PC-3 (cell line): ENCODE results near the gene GRB2. TPM values are rescaled to one million over a fixed set of nuclear protein-coding genes. Genes with fewer than 3 reads are reported as not detected.
A peak's percentile ranks its signal among the peaks of the same experiment; 100 is the strongest.

ENCODE experiments used
- ATAC-seq: fragments of 200-7000 bp; cut with Tn5 transposase; 2 replicates; pipeline ENCODE4 v1.9.1; 2020; ENCODE audit warnings: mild to moderate bottlenecking, moderate library complexity
- BruUV-seq: library from RNA; stranded (reverse); fragments of 400-500 nt; replicated peaks from 2 replicates; lab custom pipeline; 2021; lab: Mats Ljungman, UMichigan
- CTCF ChIA-PET: fragments of 300-600 bp; sonication (Branson Sonifier 250); formaldehyde crosslinking; loops from one replicate; lab custom pipeline; 2022; ENCODE audit warnings: antibody characterized with exemption; lab: Charles Lee
- POLR2A ChIA-PET: fragments of 300-600 bp; sonication (Branson Sonifier 250); formaldehyde crosslinking; loops from one replicate; lab custom pipeline; 2022; ENCODE audit warnings: antibody characterized with exemption; ENCODE audit not compliant: unreplicated experiment; lab: Charles Lee
- DNase-seq: peaks from one replicate; pipeline ENCODE4 v3.0.0-alpha.2; 2015
- H2AFZ ChIP-seq: fragments of 300-600 bp; sonication (generic); 2 replicates; pipeline ENCODE4 v1.6.0; 2016; ENCODE audit warnings: antibody characterized with exemption, low read length
- H3F3A ChIP-seq: fragments of 300-600 bp; sonication (generic); one replicate; pipeline ENCODE4 v1.6.0; 2017; ENCODE audit warnings: antibody characterized with exemption, low read length, control low read depth, mild to moderate bottlenecking; ENCODE audit not compliant: unreplicated experiment
- H3K27ac ChIP-seq: fragments of 300-600 bp; sonication (generic); 2 replicates; pipeline ENCODE4 v1.5.1; 2016; ENCODE audit warnings: mild to moderate bottlenecking, low read length
- H3K27me3 ChIP-seq: fragments of 300-600 bp; sonication (generic); 2 replicates; pipeline ENCODE4 v1.6.1; 2016; ENCODE audit warnings: low read length, mixed read lengths
- H3K36me3 ChIP-seq: fragments of 300-600 bp; sonication (generic); 2 replicates; pipeline ENCODE4 v1.6.1; 2016; ENCODE audit warnings: low read depth, mixed run types, low read length, mixed read lengths
- H3K4me1 ChIP-seq: fragments of 300-600 bp; sonication (generic); 2 replicates; pipeline ENCODE4 v1.5.1; 2016; ENCODE audit warnings: low read length; ENCODE audit not compliant: insufficient read depth
- H3K4me2 ChIP-seq: fragments of 300-600 bp; sonication (generic); 2 replicates; pipeline ENCODE4 v1.6.0; 2016; ENCODE audit warnings: low read length
- H3K4me3 ChIP-seq: fragments of 300-600 bp; sonication (generic); 2 replicates; pipeline ENCODE4 v1.5.1; 2016; ENCODE audit warnings: mild to moderate bottlenecking, low read length, mixed read lengths
- H3K79me2 ChIP-seq: fragments of 300-600 bp; sonication (generic); 2 replicates; pipeline ENCODE4 v1.6.1; 2017; ENCODE audit warnings: low read length, mixed read lengths
- H3K9ac ChIP-seq: fragments of 300-600 bp; sonication (generic); 2 replicates; pipeline ENCODE4 v1.6.0; 2016; ENCODE audit warnings: mild to moderate bottlenecking, low read length
- H3K9me2 ChIP-seq: fragments of 300-600 bp; sonication (generic); replicated peaks from 2 replicates; pipeline ENCODE4 v1.6.1; 2016; ENCODE audit warnings: mixed run types, low read length, mixed read lengths
- H3K9me3 ChIP-seq: fragments of 300-600 bp; sonication (generic); 2 replicates; pipeline ENCODE4 v1.6.1; 2016; ENCODE audit warnings: low read length, mixed read lengths
- H4K20me1 ChIP-seq: fragments of 300-600 bp; sonication (generic); 2 replicates; pipeline ENCODE4 v1.6.1; 2016; ENCODE audit warnings: low read length, mixed read lengths
- EZH2 ChIP-seq: fragments of 300-600 bp; sonication (generic); IDR thresholded peaks from one replicate; pipeline ENCODE4 v1.6.1; 2017; ENCODE audit warnings: antibody characterized with exemption, mild to moderate bottlenecking, low read length; ENCODE audit not compliant: unreplicated experiment
- EZH2phosphoT487 ChIP-seq: fragments of 300-600 bp; sonication (generic); IDR thresholded peaks from 2 replicates; pipeline ENCODE4 v1.6.1; 2018; ENCODE audit warnings: mild to moderate bottlenecking, antibody characterized with exemption, low read length, borderline replicate concordance
- intact Hi-C: fragments of 100-400 bp; cut with micrococcal nuclease; formaldehyde crosslinking; loops from 2 replicates; pipeline ENCODE4 v1.9.0; 2023
- total RNA-seq: library from RNA; depleted of rRNA; stranded (reverse); fragments of >200 nt; gene quantifications from 2 replicates; pipeline ENCODE4 v1.2.3, GENCODE V29; 2014
- TF ChIP-seq, protein P1 (sequence below): fragments of 300-600 bp; sonication (generic); conservative IDR thresholded peaks from 2 replicates; pipeline ENCODE4 v1.5.1; 2017; ENCODE audit warnings: antibody characterized with exemption, low read depth, mild to moderate bottlenecking, low read length

Gene GRB2
- total RNA-seq, 1 experiment from 2014 or later, result 224 TPM

DNA sequence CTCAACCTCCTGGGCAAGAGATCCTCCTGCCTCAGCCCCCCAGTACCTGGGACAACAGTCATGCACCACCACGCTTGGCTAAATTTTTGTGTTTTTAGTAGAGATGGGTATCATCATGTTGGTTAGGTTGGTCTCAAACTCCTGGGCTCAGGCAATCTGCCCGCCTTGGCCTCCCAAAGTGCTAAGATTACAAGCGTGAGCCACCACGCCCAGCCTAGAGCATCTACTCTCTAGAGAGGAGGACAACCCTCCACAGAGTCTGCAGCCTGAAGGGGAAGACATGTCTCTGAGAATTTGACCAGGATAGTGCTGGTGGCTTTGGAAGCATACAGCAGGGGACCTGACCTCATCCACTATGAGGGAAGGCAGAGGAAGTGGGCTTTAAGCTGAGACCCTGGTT lies 4.7 kb upstream of the GRB2 start:
- intact Hi-C loops, result loop anchor here (10.0 kb wide), 2 partner anchors 205 to 295 kb away; partner anchors contain the start of gene NUP85
- TF ChIP-seq, protein P1, sequence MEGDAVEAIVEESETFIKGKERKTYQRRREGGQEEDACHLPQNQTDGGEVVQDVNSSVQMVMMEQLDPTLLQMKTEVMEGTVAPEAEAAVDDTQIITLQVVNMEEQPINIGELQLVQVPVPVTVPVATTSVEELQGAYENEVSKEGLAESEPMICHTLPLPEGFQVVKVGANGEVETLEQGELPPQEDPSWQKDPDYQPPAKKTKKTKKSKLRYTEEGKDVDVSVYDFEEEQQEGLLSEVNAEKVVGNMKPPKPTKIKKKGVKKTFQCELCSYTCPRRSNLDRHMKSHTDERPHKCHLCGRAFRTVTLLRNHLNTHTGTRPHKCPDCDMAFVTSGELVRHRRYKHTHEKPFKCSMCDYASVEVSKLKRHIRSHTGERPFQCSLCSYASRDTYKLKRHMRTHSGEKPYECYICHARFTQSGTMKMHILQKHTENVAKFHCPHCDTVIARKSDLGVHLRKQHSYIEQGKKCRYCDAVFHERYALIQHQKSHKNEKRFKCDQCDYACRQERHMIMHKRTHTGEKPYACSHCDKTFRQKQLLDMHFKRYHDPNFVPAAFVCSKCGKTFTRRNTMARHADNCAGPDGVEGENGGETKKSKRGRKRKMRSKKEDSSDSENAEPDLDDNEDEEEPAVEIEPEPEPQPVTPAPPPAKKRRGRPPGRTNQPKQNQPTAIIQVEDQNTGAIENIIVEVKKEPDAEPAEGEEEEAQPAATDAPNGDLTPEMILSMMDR, result no peak
- no peak for TF ChIP-seq EZH2
- Histone ChIP-seq H3K79me2 (peaks cover 4% of the 10 kb centered on the region), H3K27ac (no peak overlapping the region), H2AFZ (no peak overlapping the region), H4K20me1 (no peaks in the 10 kb centered on the region), H3F3A (no peaks in the 10 kb centered on the region), H3K4me1 (peaks cover 10% of the 10 kb centered on the region), H3K27me3 (no peaks in the 10 kb centered on the region), H3K4me2 (no peak overlapping the region), H3K4me3 (no peak overlapping the region), H3K9me2 (no peaks in the 10 kb centered on the region), H3K9ac (no peak overlapping the region), H3K9me3 (no peaks in the 10 kb centered on the region), H3K36me3 (no peaks in the 10 kb centered on the region)
- ATAC-seq, result no peak
- ChIA-PET CTCF (no interaction called here), POLR2A (no interaction called here)
- BruUV-seq, result no TSS peak
- no peak for DNase-seq

DNA sequence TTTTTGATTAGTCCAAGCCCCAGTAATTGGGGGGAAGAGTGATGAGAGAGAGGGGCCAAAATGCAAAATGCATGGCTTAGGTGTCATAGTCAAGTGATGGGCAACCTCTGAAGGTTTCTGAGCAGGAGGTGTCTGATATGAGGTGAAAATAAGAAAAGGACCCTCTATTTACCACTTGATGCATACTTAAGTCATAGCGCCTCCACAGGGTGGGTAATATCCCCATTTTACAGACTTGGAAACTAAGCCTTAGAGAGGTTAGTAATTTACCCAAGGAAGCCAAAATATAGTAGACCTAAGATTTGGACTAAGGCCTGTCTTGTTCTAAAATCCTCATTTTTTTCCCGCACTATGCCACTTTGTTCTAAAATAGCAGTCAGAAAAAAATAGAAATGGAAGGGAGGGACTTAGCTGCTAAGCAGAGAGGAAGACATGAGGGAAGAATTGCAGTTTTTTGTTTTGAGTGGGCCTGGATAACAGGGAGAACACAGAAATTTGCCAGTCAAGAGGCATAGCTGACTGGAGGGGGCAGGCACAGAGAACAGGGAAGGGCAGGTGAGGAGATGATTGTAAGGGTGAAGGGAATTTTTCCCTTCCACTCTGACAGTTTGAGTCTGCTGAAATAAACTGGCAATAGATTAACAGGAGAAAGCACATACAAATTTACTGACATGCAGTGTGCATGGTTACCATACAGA lies 2.3 kb upstream of the GRB2 start:
- H3K4me1 ChIP-seq, result peaks cover 18% of the 10 kb centered on the region
- H3K36me3 ChIP-seq, result no peaks in the 10 kb centered on the region
- H3K79me2 ChIP-seq, result peaks cover 27% of the 10 kb centered on the region
- H3K27me3 ChIP-seq, result no peaks in the 10 kb centered on the region
- no peak overlapping the region for H3K9ac ChIP-seq
- peaks cover 6% of the 10 kb centered on the region for H3F3A ChIP-seq
- H3K9me3 ChIP-seq, result no peaks in the 10 kb centered on the region
- intact Hi-C loops, result no loop called here
- H2AFZ ChIP-seq, result no peak overlapping the region
- TF ChIP-seq EZH2, result no peak
- no peak for TF ChIP-seq EZH2phosphoT487
- TF ChIP-seq, protein P1, result no peak
- peaks cover 13% of the 10 kb centered on the region for H4K20me1 ChIP-seq
- H3K4me3 ChIP-seq, result no peak overlapping the region
- DNase-seq (no peak), ATAC-seq (no peak)
- H3K4me2 ChIP-seq, result no peak overlapping the region
- POLR2A ChIA-PET, result interaction anchor here (0.7 kb wide), 1 partner anchor 137 kb away, joined by 33 read pairs; no protein-coding TSS in a partner anchor
- no peak overlapping the region for H3K27ac ChIP-seq
- H3K9me2 ChIP-seq, result no peaks in the 10 kb centered on the region
- CTCF ChIA-PET, result no interaction called here
- BruUV-seq, result no TSS peak

DNA sequence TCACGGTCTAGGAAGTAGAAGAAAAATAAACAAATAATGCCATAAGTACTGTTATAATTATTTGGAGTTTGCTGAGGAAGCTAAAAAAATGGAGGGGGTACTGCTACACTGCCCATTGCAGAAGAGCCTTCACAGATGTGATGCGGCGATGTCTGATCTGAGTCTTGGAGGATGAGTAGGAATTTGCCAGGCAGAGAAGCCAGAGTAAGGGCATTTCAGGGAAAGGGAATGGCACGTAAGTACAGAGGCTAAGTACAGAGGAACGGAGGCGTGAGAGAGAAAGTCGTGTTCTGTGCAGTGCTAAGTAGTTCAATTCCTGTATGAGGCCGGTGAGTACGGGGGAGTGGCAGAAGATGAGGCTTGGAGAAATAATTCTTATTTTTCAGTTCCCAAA lies 741 bp upstream of the GRB2 start:
- Histone ChIP-seq H3K79me2 (peaks cover 43% of the 10 kb centered on the region), H3K27ac (no peak overlapping the region), H3K9me2 (no peaks in the 10 kb centered on the region), H3K4me1 (peaks cover 14% of the 10 kb centered on the region), H3F3A (peaks cover 6% of the 10 kb centered on the region), H3K9ac (peak overlapping the region; percentile 35), H3K36me3 (no peaks in the 10 kb centered on the region), H3K4me3 (peak overlapping the region; percentile 96), H4K20me1 (peaks cover 28% of the 10 kb centered on the region), H2AFZ (peak overlapping the region; percentile 94), H3K4me2 (peak overlapping the region; percentile 96), H3K27me3 (no peaks in the 10 kb centered on the region), H3K9me3 (no peaks in the 10 kb centered on the region)
- intact Hi-C loops, result no loop called here
- DNase-seq (peak; percentile 20), ATAC-seq (peak; percentile 12)
- TSS peak; percentile 50 for BruUV-seq
- POLR2A ChIA-PET, result interaction anchor here (0.8 to 1.0 kb wide), 3 partner anchors 13 to 117 kb away, joined by 3 to 6 read pairs (median 4); partner anchors contain the start of gene SLC25A19
- CTCF ChIA-PET, result interaction anchor here (0.5 to 1.4 kb wide), 7 partner anchors 12 to 169 kb away, joined by 3 to 9 read pairs (median 6); partner anchors contain the start of gene MIF4GD
- no peak for TF ChIP-seq EZH2phosphoT487
